Dendritic cell treated with granulocyte-macrophage colony-stimulating factor and Interleukin-4, amounts not matched to agents 40 ng/mL and 50 ng/mL, for 4 days (primary cell): ENCODE measurements around the gene KREMEN1.

Source experiments
- H3K27ac Mint-ChIP-seq: one replicate; pipeline ENCODE4 v1.8.0; 2022; ENCODE audit warnings: mild to moderate bottlenecking, mixed read lengths
- H3K27me3 Mint-ChIP-seq: one replicate; pipeline ENCODE4 v1.8.0; 2022; ENCODE audit warnings: mild to moderate bottlenecking, mixed read lengths
- H3K36me3 Mint-ChIP-seq: one replicate; pipeline ENCODE4 v1.8.0; 2022; ENCODE audit warnings: low read depth, mixed read lengths
- H3K4me1 Mint-ChIP-seq: one replicate; pipeline ENCODE4 v1.8.0; 2022; ENCODE audit warnings: low read depth, mixed read lengths
- H3K4me3 Mint-ChIP-seq: one replicate; pipeline ENCODE4 v1.8.0; 2022; ENCODE audit warnings: mild to moderate bottlenecking, moderate library complexity, mixed read lengths
- H3K9me3 Mint-ChIP-seq: one replicate; pipeline ENCODE4 v1.8.0; 2022; ENCODE audit warnings: mixed read lengths
- intact Hi-C: fragments of 100-400 bp; cut with micrococcal nuclease; formaldehyde crosslinking; loops from one replicate; pipeline ENCODE4 v1.15.0; 2022

KREMEN1 gene

DNA sequence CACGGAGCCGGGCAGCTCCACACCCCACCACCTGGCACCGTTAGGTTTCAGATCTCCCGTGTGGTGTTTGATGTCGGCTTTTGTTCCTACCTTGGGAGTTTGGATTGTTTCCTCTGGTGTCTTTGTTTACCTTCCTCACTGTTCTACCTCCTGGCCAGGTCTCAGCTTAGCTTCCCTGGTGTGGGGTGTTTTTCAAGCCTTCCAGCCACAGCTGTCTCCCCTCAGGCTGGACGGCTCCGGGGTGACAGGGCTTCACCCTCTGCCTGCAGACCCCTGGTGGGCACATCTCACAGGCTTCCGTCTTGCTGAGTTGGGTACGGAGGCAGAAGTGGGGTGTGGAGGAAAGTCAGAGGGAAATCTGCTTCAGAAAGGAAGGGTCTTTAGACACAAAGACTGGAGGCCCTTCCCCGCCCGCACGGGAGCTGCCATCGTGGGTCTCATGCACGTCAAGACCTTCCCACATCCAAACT lies 73.3 kb downstream of the KREMEN1 start:
- intact Hi-C loops = no loop called here
- Mint-ChIP-seq H3K27me3 (peaks cover 12% of the 10 kb centered on the region), H3K9me3 (no peaks in the 10 kb centered on the region), H3K36me3 (no peaks in the 10 kb centered on the region), H3K4me1 (peaks cover 37% of the 10 kb centered on the region), H3K27ac (peak overlapping the region; percentile 47), H3K4me3 (no peak overlapping the region)

DNA sequence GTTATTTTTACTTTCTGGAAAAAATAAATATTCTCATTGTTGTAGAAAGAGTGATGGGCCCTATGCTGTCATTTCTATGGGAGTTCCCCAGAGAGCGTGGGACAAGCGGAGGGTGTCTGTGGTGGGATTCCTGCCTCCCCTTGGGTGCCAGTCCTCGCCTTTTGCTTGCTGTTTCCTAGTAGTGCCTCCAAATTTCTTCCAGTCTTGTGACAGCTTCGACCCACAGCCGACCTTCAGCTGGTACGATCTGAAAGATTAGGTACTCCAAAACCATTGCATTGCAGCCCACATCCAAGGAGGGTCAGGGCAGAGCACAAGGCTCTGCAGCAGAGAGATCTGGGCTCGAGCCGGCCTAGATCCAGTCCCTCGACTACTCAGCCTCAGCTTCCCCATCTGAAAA lies 73.9 kb downstream of the KREMEN1 start:
- intact Hi-C loops = no loop called here
- H3K9me3 Mint-ChIP-seq = no peaks in the 10 kb centered on the region
- no peaks in the 10 kb centered on the region for H3K36me3 Mint-ChIP-seq
- H3K4me3 Mint-ChIP-seq = no peak overlapping the region
- H3K27me3 Mint-ChIP-seq = peaks cover 12% of the 10 kb centered on the region
- H3K4me1 Mint-ChIP-seq = peaks cover 43% of the 10 kb centered on the region
- peak overlapping the region; percentile 35 for H3K27ac Mint-ChIP-seq

DNA sequence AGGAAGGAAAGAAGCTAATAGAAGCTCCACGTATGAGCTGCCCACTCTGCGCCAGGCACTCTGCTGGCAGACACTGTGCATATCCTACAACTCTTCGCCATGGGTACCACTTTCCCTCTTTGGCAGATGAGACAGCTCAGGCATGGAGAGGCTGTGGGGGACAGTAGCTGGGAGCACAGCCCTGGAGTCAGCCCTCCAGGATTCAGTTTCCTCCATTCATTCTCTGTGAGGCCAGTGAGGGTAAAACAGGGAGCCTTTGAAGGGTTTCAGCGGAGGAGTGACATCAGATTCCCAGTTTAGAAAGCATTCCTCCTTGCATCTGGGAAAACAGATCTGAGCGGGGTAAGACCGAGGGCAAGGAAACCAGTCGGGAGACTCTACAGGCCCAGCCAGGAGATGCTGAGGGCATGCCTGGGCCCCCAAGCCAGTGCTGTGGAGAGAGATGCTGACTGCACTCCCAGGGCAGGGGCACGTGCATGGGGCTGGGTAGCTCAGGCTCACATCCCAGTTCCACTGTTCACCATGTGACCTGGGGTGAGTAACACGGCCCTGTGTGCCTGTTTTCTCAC lies 74.6 kb downstream of the KREMEN1 start:
- Mint-ChIP-seq H3K36me3 (no peaks in the 10 kb centered on the region), H3K9me3 (no peaks in the 10 kb centered on the region), H3K4me3 (no peak overlapping the region), H3K27me3 (peaks cover 9% of the 10 kb centered on the region), H3K4me1 (peaks cover 49% of the 10 kb centered on the region), H3K27ac (peak overlapping the region; percentile 35)
- intact Hi-C loops = no loop called here

DNA sequence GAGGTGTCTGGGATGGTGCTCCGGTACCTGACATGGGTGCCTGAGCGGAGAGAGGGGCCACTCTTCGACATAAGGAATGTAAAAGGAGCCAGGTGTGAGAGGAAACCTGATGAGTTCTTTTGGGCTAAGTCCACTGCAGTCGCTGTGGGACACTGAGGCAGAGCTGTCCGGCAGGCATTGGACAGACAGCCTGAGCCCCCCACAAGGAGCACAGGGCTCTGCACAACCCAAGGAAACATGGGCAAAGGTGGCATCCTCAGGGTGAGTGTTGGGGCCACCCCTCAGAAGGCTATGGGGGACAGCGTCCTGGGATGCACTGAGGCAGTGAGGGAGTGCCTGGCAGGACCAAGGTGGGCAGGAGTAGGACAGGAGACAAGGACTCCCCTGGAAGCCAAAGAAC lies 75.2 kb downstream of the KREMEN1 start:
- no peaks in the 10 kb centered on the region for H3K36me3 Mint-ChIP-seq
- no peak overlapping the region for H3K4me3 Mint-ChIP-seq
- H3K27me3 Mint-ChIP-seq = peaks cover 9% of the 10 kb centered on the region
- peaks cover 55% of the 10 kb centered on the region for H3K4me1 Mint-ChIP-seq
- intact Hi-C loops = no loop called here
- peak overlapping the region; percentile 35 for H3K27ac Mint-ChIP-seq
- H3K9me3 Mint-ChIP-seq = no peaks in the 10 kb centered on the region

DNA sequence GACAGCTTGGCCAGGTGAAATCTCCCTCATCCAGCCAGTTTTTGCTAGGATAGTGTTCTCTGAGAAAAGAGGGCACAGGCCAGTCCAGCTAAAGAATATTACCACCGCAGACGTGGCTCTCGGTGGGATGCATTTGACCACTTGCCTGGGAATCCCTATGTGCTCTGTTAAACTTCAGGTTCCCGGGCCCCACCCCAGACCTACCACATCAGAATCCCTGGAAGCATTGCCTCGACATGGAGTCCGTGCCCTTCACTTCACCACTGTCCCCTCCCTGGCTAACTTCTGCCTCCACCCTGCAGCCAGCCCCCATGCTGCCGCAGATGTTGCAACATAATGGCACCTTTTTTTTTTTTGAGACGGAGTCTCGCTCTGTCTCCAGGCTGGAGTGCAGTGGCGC lies 76.0 kb downstream of the KREMEN1 start:
- Mint-ChIP-seq H3K27me3 (peaks cover 12% of the 10 kb centered on the region), H3K9me3 (no peaks in the 10 kb centered on the region), H3K27ac (peak overlapping the region; percentile 43), H3K36me3 (no peaks in the 10 kb centered on the region), H3K4me3 (no peak overlapping the region), H3K4me1 (peaks cover 60% of the 10 kb centered on the region)
- intact Hi-C loops = no loop called here

DNA sequence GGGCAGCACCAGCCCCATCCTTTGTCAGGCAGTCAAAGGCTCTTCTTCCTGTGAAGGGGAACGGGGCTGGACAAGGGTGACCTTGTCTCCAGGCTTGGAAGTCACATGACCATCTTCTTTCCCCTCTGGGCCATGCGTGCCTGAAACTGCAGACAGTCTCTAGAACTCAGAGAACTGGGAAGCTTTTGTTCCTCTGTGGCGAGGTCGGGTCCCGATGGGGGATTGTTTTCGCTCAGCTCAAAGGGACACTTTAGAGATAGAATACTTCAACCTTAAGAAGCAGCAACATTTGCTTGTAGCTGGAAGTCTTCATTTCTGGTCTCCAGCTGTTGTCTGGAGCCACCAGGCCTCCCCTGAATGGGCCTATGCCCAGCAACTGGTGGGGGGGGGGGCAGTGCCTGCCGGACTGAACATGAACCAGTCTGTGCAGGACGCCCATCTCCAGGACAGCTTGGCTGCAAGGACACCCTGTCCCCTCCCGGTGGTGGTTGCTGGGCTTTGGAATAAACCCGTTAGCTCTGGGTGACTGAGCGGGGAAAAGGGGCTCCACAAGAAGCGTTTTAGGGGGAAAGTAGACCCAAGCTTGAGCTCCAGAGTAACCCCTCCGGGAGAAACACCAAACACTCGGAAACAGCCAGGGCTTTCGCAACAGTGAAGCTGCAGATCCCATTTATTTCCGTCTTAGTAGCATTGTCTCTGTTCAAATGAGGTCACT lies 77.2 kb downstream of the KREMEN1 start:
- peak overlapping the region; percentile 43 for H3K27ac Mint-ChIP-seq
- no peaks in the 10 kb centered on the region for H3K36me3 Mint-ChIP-seq

DNA sequence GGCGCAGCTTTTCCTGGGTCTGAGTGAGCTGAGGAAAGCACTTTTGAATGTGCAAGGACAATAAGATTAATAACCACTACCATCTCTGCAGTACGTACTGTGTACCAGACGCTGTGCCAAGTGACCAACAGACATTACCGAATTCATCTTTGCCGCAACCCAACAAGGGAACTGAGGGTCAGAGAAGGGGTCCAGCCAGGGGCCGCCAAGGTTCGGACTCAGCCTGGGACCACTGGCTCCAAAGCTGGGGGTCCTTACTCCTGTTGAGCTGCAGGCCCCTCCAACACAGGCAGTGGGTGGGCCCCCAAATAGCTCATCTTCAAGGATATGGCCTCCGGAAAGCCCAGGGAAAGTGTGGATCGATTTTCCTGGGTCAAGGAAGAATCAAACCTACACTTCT lies 77.9 kb downstream of the KREMEN1 start:
- no peak overlapping the region for H3K4me3 Mint-ChIP-seq
- peaks cover 56% of the 10 kb centered on the region for H3K4me1 Mint-ChIP-seq
- H3K9me3 Mint-ChIP-seq = no peaks in the 10 kb centered on the region
- H3K27me3 Mint-ChIP-seq = peaks cover 17% of the 10 kb centered on the region
- no peaks in the 10 kb centered on the region for H3K36me3 Mint-ChIP-seq
- H3K27ac Mint-ChIP-seq = no peak overlapping the region
- intact Hi-C loops = loop anchor here (5.0 to 10.0 kb wide), 5 partner anchors 38 to 296 kb away; partner anchors contain the start of genes KREMEN1 and ZNRF3

More for the DNA sequence above, 77.2 kb downstream of the KREMEN1 start:
- no peaks in the 10 kb centered on the region for H3K9me3 Mint-ChIP-seq
- H3K4me1 Mint-ChIP-seq = peaks cover 63% of the 10 kb centered on the region
- intact Hi-C loops = loop anchor here (5.0 to 10.0 kb wide), 5 partner anchors 38 to 295 kb away; partner anchors contain the start of genes KREMEN1 and ZNRF3
- H3K4me3 Mint-ChIP-seq = no peak overlapping the region
- peaks cover 17% of the 10 kb centered on the region for H3K27me3 Mint-ChIP-seq

DNA sequence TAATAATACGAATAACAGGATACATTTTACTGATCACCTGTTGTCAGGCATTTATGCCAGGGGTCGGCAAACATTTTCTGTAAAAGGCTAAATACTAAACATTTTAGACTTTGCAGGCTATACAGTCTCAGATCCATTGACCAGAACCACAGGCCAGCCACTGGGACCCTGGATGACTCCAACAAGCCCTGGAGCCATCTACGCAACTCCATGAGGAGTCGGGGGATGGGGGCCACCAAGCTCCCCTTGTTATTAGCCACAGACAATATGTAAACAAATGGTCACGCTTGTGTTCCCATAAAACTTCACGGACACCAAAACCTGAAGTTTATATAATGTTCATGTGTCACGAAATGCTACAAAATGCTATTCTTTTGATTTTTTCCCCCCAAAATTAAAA lies 78.5 kb downstream of the KREMEN1 start:
- Mint-ChIP-seq H3K9me3 (no peaks in the 10 kb centered on the region), H3K36me3 (no peaks in the 10 kb centered on the region), H3K27ac (peak overlapping the region; percentile 95), H3K27me3 (peaks cover 20% of the 10 kb centered on the region), H3K4me3 (no peak overlapping the region), H3K4me1 (peaks cover 52% of the 10 kb centered on the region)
- intact Hi-C loops = loop anchor here (5.0 to 10.0 kb wide), 5 partner anchors 39 to 297 kb away; partner anchors contain the start of genes KREMEN1 and ZNRF3

DNA sequence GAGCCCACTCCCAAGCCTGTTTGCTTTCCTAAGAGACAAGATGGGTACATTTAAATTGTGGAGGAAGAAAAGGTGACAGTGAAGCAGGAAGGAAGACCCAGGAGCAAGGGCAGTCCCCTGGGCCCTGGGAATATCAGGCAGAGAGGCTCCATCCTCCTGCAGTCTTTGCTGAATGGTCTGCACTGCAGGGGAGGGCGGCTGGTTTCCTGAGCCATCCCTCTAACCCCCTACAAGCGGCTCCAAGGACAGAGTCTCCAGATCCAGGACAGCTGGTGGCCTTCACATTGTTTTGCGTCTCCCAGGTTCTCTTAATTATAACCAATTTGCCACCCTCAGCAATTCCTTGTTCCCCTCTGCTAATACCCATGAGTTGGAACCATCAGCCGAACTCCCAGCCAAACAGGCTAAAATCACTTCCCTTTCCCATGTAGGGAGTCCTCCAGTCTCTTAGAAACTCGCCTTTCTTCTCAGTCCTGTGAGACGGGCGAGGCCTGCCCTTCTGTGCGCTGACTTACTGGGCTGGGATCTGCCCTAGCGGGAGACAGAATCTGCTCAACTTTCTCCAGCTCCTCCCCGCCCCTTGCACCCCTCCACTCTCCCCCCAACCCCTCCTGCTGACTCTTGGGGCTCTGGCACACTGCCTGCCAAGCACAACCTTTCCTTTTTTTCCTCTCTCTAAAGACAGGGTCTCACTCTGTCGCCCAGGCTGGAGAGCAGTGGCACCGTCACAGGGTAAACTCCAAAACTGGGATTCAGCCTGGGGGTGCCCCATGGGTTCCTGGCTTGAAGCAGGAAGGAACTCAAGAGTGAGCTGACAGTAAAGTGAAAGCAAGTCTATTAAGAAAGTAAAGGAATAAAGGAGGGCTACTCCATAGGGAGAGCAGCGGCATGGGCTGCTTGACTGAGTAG lies 79.5 kb downstream of the KREMEN1 start:
- Mint-ChIP-seq H3K9me3 (no peaks in the 10 kb centered on the region), H3K4me1 (peaks cover 47% of the 10 kb centered on the region), H3K4me3 (peak overlapping the region; percentile 77), H3K27me3 (peaks cover 20% of the 10 kb centered on the region), H3K27ac (peak overlapping the region; percentile 95), H3K36me3 (no peaks in the 10 kb centered on the region)
- intact Hi-C loops = loop anchor here (2.0 to 10.0 kb wide), 6 partner anchors 40 to 297 kb away; partner anchors contain the start of genes EWSR1, KREMEN1 and ZNRF3

DNA sequence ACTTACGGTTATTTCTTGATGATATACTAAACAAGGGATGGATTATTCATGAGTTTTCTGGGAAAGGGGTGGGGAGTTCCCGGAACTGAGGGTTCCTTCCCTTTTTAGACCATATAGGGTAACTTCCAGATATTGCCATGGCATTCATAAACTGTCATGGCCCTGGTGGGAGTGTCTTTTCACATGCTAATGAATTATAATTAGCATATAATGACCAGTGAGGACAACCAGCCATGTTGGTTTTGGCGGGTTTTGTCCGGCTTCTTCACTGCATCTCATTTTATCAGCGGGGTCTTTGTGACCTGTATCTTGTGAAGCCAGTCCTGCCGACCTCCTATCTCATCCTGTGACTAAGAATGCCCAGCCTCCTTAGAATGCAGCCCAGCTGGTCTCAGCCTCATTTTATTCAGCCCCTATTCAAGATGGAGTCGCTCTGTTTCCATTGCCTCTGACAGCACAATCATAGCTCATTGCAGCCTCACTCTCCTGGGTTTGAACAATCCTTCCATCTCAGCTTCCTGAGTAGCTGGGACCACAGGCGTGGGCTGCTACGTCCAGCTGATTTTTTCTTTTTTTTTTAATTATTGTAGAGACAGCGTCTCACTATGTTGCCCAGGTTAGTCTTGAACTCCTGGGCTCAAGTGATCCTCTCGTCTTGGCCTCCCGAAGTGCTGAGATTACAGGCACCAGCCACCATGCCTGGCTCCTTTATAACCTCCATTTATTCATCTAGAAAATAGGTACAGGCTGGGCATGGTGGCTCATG lies 80.3 kb downstream of the KREMEN1 start:
- peak overlapping the region; percentile 95 for H3K27ac Mint-ChIP-seq
- no peaks in the 10 kb centered on the region for H3K9me3 Mint-ChIP-seq
- no peaks in the 10 kb centered on the region for H3K36me3 Mint-ChIP-seq
- peak overlapping the region; percentile 77 for H3K4me3 Mint-ChIP-seq
- peaks cover 46% of the 10 kb centered on the region for H3K4me1 Mint-ChIP-seq
- intact Hi-C loops = loop anchor here (2.0 to 10.0 kb wide), 6 partner anchors 41 to 298 kb away; partner anchors contain the start of genes EWSR1, KREMEN1 and ZNRF3
- H3K27me3 Mint-ChIP-seq = peaks cover 15% of the 10 kb centered on the region

DNA sequence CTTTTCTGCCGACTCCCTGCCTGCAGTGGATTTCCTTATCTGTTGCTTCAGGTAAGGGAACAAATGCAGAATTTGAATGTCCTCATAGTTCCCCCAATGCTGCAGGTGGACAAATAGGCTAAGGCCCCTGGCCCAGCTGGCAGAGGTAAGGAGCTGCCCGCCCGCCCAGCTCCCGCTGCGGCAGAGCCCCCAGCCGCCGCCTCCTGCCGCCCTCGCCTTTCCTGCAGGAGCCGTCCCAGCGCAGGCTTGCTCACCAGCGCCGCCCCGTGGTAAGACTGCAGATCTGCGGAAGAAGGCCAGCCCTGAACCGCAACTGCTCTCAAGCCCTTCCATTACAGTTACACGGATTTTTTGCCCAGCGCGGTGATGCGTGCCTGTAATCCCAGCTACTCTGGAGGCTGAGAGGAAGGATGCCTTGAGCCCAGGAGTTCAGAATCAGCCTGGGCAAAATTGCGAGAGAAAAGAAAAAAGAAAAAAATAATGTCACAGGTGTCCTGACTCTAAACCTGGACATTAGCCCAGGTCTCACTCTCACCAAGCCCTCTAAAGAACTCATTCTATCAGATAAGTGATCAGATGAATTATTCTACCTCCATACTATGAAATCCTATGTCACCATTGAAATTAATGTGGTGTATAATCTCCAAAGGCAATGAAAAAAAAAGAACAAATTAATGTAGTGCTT lies 81.7 kb downstream of the KREMEN1 start:
- Mint-ChIP-seq H3K27me3 (peaks cover 10% of the 10 kb centered on the region), H3K27ac (no peak overlapping the region), H3K36me3 (no peaks in the 10 kb centered on the region), H3K4me3 (peak overlapping the region; percentile 13), H3K9me3 (no peaks in the 10 kb centered on the region), H3K4me1 (peaks cover 44% of the 10 kb centered on the region)
- intact Hi-C loops = loop anchor here (2.0 to 10.0 kb wide), 6 partner anchors 42 to 554 kb away; partner anchors contain the start of genes KREMEN1 and ZNRF3

DNA sequence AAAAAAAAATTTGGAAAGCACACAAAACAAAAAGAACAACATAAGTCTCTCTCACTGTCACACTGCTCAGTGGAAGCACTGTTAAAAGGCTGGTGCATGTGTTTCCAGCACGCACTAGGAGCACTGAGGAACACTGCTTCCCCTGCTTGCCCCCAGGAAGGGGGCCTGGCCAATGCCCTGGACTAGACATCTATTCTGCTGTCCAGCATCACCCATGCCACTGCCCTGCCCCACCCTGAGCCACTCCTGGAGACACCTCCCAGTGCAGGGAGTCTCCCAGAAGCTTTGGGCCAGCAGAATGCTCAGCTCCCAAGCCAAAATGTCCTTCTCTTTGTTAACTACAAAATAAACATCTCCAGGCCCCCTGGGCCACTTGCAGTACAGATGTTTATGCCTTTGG lies 83.1 kb downstream of the KREMEN1 start:
- intact Hi-C loops = loop anchor here (2.0 to 10.0 kb wide), 3 partner anchors 89 to 555 kb away; no protein-coding TSS in a partner anchor
- H3K36me3 Mint-ChIP-seq = no peaks in the 10 kb centered on the region
- no peak overlapping the region for H3K27ac Mint-ChIP-seq
- H3K4me1 Mint-ChIP-seq = peaks cover 37% of the 10 kb centered on the region
- H3K4me3 Mint-ChIP-seq = no peak overlapping the region
- H3K9me3 Mint-ChIP-seq = no peaks in the 10 kb centered on the region
- peaks cover 16% of the 10 kb centered on the region for H3K27me3 Mint-ChIP-seq
